OCI-LY3 (cell line): ENCODE data around the gene SPG21.

Experiments
- EZH2phosphoT487 ChIP-seq: fragments of 200-600 bp; shearing (Covaris generic); IDR thresholded peaks from 2 replicates; pipeline ENCODE4 v1.6.1; 2018; ENCODE audit warnings: antibody characterized with exemption, mixed run types, low read depth
- TF ChIP-seq, protein P1 (sequence below): fragments of 200-600, 300-600 bp; sonication (generic); IDR thresholded peaks from 2 replicates; pipeline ENCODE4 v1.5.1; 2014; ENCODE audit warnings: antibody characterized with exemption, low read length, low read depth

DNA sequence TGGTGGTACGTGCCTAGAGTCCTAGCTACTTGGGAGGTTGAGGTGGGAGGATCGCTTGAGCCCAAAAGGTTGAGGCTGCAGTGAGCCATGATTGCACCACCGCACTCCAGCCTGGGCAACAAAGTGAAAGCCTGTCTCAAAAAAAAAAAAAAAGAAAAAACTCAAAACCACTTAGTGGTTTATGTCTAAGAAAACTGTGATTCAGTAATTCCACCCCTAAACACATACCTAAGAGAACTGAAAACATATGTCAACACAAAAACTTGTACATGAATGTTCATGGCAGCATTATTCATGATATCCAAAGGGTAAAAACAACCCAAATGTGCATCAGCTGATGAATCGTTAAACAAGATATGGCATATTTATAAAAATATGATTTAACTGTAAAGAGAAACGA lies 14.3 kb downstream of the SPG21 start:
- TF ChIP-seq, protein P1, sequence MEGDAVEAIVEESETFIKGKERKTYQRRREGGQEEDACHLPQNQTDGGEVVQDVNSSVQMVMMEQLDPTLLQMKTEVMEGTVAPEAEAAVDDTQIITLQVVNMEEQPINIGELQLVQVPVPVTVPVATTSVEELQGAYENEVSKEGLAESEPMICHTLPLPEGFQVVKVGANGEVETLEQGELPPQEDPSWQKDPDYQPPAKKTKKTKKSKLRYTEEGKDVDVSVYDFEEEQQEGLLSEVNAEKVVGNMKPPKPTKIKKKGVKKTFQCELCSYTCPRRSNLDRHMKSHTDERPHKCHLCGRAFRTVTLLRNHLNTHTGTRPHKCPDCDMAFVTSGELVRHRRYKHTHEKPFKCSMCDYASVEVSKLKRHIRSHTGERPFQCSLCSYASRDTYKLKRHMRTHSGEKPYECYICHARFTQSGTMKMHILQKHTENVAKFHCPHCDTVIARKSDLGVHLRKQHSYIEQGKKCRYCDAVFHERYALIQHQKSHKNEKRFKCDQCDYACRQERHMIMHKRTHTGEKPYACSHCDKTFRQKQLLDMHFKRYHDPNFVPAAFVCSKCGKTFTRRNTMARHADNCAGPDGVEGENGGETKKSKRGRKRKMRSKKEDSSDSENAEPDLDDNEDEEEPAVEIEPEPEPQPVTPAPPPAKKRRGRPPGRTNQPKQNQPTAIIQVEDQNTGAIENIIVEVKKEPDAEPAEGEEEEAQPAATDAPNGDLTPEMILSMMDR, result no peak
- TF ChIP-seq EZH2phosphoT487, result no peak
